Loucy (cell line): ENCODE data around the gene SRGAP1.

Experiments
- CTCF ChIP-seq: fragments of 200-600 bp; sonication (generic); conservative IDR thresholded peaks from 2 replicates; pipeline ENCODE4 v1.5.1; 2014; ENCODE audit warnings: mild to moderate bottlenecking, antibody characterized with exemption, low read length
- EZH2phosphoT487 ChIP-seq: fragments of 200-600 bp; IDR thresholded peaks from 2 replicates; pipeline ENCODE4 v1.6.1; 2018; ENCODE audit warnings: antibody characterized with exemption, mild to moderate bottlenecking, moderate library complexity, borderline replicate concordance

DNA sequence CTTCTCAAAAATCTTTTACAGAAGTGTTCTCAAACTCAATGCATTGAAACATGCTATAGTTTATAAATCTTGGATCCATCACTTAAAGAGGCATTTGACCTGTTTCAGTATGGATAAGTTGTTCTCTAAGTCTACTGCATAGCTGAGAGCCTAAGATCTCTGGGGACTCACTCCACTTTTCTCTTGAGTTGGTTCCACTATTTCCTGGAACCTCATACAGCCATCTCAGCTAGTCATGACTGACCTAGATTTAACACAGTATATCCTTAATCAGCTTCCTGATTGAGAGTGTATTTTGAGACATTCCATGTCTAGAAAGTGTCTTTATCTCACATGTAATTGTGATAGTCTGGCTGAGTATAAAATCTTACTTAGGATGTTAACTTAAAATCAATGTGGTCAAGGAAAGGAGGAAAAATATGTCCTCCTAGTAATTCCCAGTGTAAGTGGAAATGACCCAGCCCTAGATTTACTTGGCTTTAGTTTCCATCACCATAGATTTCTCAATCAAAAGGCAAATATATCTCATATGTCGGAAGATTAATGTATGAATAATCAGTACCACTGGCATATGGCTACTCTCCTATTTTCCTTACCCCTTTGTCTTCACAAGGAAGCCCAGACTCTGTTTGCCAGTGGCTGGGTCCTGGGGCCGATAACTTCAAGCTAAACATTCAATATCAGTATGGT is 315.7 kb downstream of the SRGAP1 start:
- TF ChIP-seq CTCF (no peak), EZH2phosphoT487 (no peak)
